ENCODE results near the gene GRB10. TPM values are rescaled to one million over a fixed set of nuclear protein-coding genes. Genes with fewer than 3 reads are reported as not detected.
"Not testable (repeated sequence)": the region's sequence is repeated elsewhere in the genome, so short reads cannot be mapped to it uniquely, and the experiment has no call there.

GRB10 gene
- total and polyA plus RNA-seq, 9 donors = 10.0 to 93.3 (median 27.8) TPM

GRCh38 chr7:50553973-50554372 is 228.7 kb downstream of the GRB10 start:
- Histone ChIP-seq H3K4me1 (ENCODE audit: insufficient read depth) (peaks cover 14% of the 10 kb centered on the region), H3K4me3 (no peak overlapping the region), H3K9me3 (no peaks in the 10 kb centered on the region), H3K27me3 (no peaks in the 10 kb centered on the region), H3K27ac (no peak overlapping the region), H3K36me3 (no peaks in the 10 kb centered on the region)
- intact Hi-C loops (cut with DNase I) = loop anchor here in 1 of 4 donors (2.0 kb wide), 1 partner anchor 53 kb away; no protein-coding TSS in a partner anchor
- DNase-seq = no peak
- TF ChIP-seq, protein P1, sequence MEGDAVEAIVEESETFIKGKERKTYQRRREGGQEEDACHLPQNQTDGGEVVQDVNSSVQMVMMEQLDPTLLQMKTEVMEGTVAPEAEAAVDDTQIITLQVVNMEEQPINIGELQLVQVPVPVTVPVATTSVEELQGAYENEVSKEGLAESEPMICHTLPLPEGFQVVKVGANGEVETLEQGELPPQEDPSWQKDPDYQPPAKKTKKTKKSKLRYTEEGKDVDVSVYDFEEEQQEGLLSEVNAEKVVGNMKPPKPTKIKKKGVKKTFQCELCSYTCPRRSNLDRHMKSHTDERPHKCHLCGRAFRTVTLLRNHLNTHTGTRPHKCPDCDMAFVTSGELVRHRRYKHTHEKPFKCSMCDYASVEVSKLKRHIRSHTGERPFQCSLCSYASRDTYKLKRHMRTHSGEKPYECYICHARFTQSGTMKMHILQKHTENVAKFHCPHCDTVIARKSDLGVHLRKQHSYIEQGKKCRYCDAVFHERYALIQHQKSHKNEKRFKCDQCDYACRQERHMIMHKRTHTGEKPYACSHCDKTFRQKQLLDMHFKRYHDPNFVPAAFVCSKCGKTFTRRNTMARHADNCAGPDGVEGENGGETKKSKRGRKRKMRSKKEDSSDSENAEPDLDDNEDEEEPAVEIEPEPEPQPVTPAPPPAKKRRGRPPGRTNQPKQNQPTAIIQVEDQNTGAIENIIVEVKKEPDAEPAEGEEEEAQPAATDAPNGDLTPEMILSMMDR (IDR thresholded peaks at IDR 0.05) = no peak
- 46 to 50% (median 49%) methylated on average over 3 of the region's 3 CpGs for whole genome bisulfite sequencing, 3 donors

- Histone ChIP-seq H3K36me3 (no peaks in the 10 kb centered on the region), H3K27ac (no peak overlapping the region), H3K9me3 (no peaks in the 10 kb centered on the region), H3K4me1 (ENCODE audit: insufficient read depth) (peaks cover 8% of the 10 kb centered on the region), H3K27me3 (no peaks in the 10 kb centered on the region), H3K4me3 (no peak overlapping the region)
- 2 to 11% (median 4%) methylated on average over 4 of the region's 4 CpGs for WGBS, 3 donors
- TF ChIP-seq, protein P1 (IDR thresholded peaks at IDR 0.05) = no peak
- TF ChIP-seq POLR2A (IDR thresholded peaks at IDR 0.05) (no peak), EP300 (IDR thresholded peaks at IDR 0.05) (no peak)
- DNase-seq = peak; percentile 33 to 53 (median 36)
- intact Hi-C loops (cut with DNase I) = no loop called here
These were observed 229.8 kb downstream of the GRB10 start for GRCh38 chr7:50552921-50553320.

DNA sequence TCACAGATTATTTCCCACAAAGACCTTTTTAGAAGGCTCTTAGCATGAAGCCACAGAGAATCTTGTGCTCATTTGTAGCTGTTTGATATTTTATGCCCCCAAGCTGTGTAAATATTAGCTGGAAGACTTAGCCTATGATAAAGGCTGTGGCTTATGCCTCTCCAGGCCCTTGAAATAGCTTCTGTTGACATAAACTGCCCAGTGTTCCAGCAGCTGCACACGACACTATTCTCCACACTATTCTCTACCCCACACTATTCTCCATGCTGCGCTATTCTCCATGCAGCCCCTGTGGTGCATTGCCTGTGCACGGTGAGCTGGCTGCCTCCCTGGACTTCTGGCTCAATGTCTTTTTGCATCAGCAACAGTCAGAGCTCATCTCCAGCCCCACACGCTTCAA is 230.6 kb downstream of the GRB10 start:
- Histone ChIP-seq H3K27me3 (no peaks in the 10 kb centered on the region), H3K36me3 (no peaks in the 10 kb centered on the region), H3K4me1 (ENCODE audit: insufficient read depth) (peaks cover 6% of the 10 kb centered on the region), H3K27ac (no peak overlapping the region), H3K9me3 (no peaks in the 10 kb centered on the region), H3K4me3 (no peak overlapping the region)
- TF ChIP-seq EP300 (IDR thresholded peaks at IDR 0.05) = no peak
- TF ChIP-seq POLR2A (IDR thresholded peaks at IDR 0.05) = no peak
- TF ChIP-seq, protein P1 (IDR thresholded peaks at IDR 0.05) = no peak
- WGBS, 3 donors = 70 to 83% (median 76%) methylated on average over 4 of the region's 4 CpGs
- no peak for DNase-seq
- intact Hi-C loops (cut with DNase I) = no loop called here

- H3K4me1 ChIP-seq (ENCODE audit: insufficient read depth); H3K27ac ChIP-seq; H3K27me3 ChIP-seq; intact Hi-C loops (cut with DNase I); DNase-seq; H3K36me3 ChIP-seq; H3K9me3 ChIP-seq; H3K4me3 ChIP-seq: not testable (repeated sequence)
- WGBS, 3 donors = 91 to 93% (median 92%) methylated on average over 4 of the region's 4 CpGs
These were observed 237.1 kb downstream of the GRB10 start for GRCh38 chr7:50545613-50546012.

DNA sequence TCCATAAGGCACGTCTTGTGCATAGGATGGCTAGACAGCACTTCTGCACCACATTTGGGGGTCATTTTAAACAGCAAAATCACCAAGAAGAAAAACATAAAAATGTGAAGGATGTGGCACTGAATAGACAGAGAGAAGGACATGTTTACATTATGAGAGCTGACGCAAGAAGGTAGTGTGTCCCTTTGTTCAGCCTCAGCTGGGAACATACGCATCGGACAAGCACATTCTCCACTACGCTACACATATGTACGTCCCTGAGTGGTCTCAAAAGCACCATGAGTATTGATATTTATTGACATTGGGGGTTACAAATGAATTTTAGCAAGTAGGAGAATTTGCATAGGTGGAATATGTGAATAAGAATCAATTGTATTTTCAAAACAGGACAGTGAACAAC is 237.7 kb downstream of the GRB10 start:
- no peaks in the 10 kb centered on the region for H3K9me3 ChIP-seq
- WGBS, 3 donors = 80 to 85% (median 83%) methylated on average over 6 of the region's 6 CpGs
- no peaks in the 10 kb centered on the region for H3K4me1 ChIP-seq (ENCODE audit: insufficient read depth)
- H3K36me3 ChIP-seq = no peaks in the 10 kb centered on the region
- intact Hi-C loops (cut with DNase I) = no loop called here
- no peak overlapping the region for H3K27ac ChIP-seq
- no peak for TF ChIP-seq POLR2A (IDR thresholded peaks at IDR 0.05)
- TF ChIP-seq, protein P1 (IDR thresholded peaks at IDR 0.05) = no peak
- TF ChIP-seq EP300 (IDR thresholded peaks at IDR 0.05) = no peak
- no peaks in the 10 kb centered on the region for H3K27me3 ChIP-seq
- no peak for DNase-seq
- no peak overlapping the region for H3K4me3 ChIP-seq

Measured in ovary (tissue), 9 donors.